Daoy (cell line): ENCODE measurements around the gene NENF. TPM values are rescaled to one million over a fixed set of nuclear protein-coding genes. Genes with fewer than 3 reads are reported as not detected.
A peak's percentile ranks its signal among the peaks of the same experiment; 100 is the strongest.
"Not testable (repeated sequence)": the region's sequence is repeated elsewhere in the genome, so short reads cannot be mapped to it uniquely, and the experiment has no call there.

Experiments used
- DNase-seq: peaks from one replicate; pipeline ENCODE4 v3.0.0-alpha.2; 2015; ENCODE audit warnings: low read depth
- total RNA-seq: library from RNA; depleted of rRNA; stranded (reverse); fragments of >200 nt; shearing (Covaris generic); gene quantifications from 2 replicates; pipeline ENCODE4 v1.2.3, GENCODE V29; 2014; rRNA removed

The NENF gene
- 77.8 and 85.5 TPM in 2 replicates for total RNA-seq

GRCh38 chr1:212432661-212433576 lies at the start of gene NENF:
Gene NENF (plus strand): TSS chr1:212432920. CDS start chr1:212432944, 24 bp downstream.
- DNase-seq, result peak; percentile 89

DNA sequence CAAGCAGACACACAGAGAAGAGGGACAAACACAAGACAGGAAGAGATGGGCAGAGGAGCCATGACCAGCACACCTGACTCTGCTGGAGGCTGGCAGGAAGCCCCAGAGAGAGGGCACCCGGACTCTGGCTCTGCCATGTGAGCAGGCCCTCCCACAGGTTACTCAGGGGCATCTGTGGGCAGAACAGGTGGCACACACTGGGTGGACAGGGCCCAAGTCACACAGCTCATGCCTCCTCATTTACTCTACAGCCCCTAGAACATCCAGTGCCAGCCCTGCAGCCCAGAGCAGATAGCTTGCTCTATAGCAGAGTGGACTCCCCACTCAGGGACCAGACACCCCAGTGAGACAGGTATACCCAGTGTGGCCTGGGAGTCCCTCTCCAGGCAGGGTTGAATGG lies 46.7 kb upstream of the NENF start:
- no peak for DNase-seq

DNA sequence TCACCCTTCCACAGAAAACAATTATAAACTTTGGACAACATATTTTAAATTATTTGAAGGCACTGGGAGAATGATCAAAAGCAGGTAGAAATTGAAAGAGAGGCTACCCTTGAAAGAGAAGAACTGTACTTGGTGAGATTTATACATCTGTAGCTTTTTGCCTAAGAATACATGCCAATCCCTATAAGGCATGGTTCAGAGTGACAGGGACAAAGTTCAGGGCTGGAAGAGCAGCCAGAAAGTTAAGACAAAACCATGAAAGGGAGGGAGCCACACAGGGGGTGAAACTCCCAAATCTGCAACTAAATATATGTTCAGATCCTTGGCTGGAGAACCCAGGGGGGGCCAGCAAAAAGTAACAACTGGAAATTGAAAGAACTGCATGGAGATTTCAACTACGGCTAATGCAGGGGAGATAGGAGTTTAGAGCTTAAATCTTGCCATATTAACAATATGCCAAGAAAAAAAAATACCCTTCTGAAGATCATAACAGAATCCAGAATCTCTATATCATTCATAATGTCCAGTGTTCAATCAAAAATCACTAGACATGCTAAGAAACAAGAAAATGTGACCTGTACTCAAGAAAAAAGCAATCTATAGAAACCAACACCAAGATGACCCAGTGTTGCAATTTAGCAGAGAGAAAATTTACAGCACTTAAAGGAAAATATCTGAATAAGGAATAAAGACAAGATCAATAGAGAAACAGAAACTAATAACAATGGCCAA lies 43.6 kb upstream of the NENF start:
- no peak for DNase-seq

DNA sequence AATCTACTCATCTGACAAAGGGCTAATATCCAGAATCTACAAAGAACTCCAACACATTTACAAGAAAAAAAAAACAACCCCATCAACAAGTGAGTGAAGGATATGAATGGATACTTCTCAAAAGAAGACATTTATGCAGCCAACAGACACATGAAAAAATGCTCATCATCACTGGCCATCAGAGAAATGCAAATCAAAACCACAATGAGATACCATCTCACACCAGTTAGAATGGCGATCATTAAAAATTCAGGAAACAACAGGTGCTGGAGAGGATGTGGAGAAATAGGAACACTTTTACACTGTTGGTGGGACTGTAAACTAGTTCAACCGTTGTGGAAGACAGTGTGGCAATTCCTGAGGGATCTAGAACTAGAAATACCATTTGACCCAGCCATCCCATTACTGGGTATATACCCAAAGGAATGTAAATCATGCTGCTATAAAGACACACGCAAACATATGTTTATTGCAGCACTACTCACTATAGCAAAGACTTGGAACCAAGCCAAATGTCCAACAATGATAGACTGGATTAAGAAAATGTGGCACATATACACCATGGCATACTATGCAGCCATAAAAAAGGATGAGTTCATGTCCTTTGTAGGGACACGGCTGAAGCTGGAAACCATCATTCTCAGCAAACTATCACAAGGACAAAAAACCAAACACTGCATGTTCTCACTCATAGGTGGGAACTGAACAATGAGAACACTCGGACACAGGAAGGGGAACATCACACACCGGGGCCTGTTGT lies 36.9 kb upstream of the NENF start:
- DNase-seq, result not testable (repeated sequence)

DNA sequence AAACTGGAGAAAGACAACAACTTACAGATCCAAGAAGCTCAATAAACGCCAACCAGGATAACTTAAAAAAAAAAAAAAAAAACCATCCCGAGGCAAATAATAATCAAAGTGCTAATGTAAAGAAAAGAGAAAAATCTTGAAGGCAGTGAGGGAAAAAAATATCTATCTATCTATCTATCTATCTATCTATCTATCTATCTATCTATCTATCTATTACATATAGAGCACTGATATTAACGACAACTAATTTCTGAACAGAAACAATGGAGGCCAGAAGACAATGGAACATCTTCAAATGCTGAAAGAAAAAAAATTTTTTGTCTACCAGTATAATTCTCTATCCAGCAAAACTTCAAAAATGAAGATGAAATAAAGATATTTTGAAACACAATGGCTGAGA lies 36.1 kb upstream of the NENF start:
- DNase-seq, result no peak

DNA sequence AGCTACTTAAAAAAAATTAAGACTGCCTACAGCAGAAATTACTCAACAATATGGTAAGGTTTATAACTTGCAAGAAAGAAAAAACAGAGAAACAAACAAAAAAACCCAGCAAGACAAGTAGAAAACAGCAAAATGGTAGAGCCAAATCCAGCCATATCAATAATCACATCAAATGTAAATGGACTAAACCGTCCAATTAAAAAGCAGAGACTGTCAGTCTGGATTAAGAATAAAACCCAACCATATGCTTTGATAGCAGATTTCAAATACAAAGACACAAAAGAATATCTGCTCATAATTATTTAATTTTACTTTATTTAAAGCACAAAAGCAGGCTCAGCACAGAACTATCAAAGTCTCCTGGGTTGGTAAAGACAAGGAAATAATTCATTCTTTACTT lies 35.5 kb upstream of the NENF start:
- no peak for DNase-seq

DNA sequence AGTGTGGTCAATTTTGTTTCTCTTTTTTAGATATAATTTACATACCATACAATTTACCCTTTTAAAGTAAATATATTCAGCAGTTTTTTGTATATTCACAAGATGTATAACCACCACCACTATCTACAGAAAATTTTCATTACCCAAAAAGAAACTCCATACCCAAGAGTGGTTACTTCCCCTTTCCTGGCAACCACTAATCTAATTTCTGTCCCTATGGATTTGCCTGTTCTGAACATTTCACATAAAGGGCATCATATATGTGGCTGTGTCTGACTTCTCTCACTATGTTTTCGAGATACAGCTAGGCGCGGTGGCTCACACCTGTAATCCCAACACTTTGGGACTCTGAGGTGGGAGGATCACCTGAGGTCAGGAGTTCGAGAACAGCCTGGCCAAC lies 31.7 kb upstream of the NENF start:
- DNase-seq, result no peak

GRCh38 chr1:212401838-212402582 lies 30.7 kb upstream of the NENF start:
- DNase-seq, result no peak

DNA sequence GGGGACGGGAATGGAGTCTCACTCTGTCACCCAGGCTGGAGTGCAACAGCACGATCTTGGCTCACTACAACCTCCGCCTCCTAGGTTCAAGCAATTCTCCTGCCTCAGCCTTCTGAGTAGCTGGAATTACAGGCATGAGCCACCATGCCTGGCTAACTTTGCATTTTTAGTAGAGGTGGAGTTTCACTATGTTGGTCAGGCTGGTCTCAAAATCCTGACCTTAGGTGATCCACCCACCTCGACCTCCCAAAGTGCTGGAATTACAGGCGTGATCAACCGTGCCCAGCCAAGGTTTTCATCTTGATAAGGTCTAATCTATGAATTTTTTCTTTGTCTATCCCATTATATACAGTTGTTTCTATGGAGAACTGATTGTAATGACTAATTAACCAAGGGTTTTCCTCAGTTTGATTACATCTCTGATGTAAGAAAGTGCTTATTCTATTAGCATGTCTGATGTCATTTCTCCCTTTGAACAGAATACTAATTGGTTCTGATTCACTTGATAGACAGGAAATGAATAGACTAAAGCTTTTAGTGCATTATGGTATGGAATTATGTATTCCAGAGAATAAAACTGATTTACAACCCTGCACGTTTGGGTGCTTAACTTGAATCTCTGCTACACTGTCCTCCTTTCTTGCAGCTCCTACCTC lies 29.9 kb upstream of the NENF start:
- no peak for DNase-seq

DNA sequence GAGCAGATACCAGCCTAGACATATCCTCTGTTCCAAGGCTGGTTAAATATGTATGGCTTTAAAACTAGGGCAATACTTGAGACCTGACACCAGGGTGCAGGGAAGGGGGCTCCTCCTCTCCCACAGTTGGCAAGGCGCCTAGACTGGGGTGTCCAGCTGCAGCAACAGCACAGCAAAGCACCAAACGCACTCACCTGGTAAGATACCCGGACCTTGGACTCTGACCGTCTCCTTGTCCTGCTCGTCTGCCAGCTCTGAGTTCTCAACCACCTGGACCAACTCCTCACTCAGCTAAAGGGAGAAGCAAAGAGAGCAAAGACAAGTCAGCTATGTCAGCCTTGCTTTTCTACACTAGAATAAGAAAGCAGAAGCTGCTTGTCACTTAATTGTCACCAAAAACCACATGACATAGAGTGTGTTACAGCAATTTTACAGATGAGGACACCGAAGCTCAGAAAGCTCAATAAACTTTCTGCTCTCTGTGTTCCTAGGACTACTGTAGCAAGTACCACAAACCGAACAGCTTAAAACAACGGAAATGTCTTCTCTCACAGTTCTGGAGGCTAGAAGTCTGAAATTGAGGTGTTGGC lies 22.4 kb upstream of the NENF start:
- DNase-seq, result no peak

- no peak for DNase-seq
Measured at GRCh38 chr1:212412374-212412773, 20.3 kb upstream of the NENF start.

- no peak for DNase-seq
Measured at GRCh38 chr1:212413902-212414327, 18.8 kb upstream of the NENF start.

DNA sequence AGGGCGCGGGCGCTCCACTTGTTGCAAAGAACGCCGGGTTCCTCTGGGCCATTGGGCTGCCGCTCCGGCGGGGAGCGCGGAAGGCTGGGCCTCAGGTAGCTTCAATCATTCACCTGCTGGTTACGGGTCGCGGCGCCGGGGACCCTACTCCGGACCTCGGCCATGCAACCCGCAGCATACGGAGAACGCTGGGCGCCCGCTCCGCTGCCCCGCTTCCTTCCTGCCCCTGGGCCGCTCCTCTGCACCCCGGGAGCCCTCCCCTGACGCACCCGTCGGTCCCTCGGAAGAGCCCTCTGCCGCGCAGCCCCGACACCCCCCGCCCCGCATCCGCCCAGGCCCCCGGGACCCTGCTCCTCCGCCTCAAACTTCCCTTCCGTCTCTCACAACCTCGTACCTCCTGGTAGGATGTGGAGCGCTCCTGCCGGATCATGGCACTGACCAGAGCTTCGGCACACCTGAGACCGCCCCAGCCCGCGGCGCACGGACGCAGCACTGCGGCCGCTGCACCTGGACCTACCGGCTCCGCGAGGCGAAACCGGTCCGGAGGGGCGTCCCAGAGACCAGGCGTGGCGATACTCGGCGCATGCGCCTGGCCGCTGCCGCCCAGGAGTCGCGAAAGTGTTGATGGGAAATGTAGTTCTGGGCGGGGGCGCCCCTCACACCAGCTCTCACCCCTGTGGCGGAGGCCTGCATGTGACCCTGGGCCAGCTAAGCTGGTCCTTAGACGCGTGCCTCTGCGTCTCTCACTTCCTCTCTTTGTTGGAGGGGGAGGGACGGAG lies 18.2 kb upstream of the NENF start, which contains the start of gene PACC1:
PACC1 (minus strand) TSS at position 559 of the 779 bp plus-strand sequence; CDS start at position 430, 129 bp downstream.
- peak; percentile 94 for DNase-seq

- DNase-seq, result no peak
Measured at GRCh38 chr1:212415107-212415841, 17.4 kb upstream of the NENF start.

DNA sequence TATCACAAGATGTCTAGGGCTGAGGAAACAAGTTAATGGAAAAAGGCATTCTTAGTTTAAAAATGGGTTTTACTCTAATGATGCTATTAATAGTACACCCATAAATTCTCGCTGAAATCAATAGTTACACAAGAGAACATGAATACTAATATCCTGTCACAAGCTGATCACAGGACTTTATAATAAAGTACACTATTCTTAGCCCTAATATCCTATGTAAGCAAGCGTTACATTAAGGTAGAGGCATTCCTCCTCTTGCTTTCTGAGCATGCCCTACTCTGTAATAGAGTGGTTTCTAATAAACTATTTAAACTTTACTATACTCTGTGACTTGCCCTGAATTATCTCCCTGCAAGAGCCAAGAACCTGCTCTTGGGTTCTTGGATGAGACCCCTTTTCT lies 11.6 kb upstream of the NENF start:
- DNase-seq, result no peak

DNA sequence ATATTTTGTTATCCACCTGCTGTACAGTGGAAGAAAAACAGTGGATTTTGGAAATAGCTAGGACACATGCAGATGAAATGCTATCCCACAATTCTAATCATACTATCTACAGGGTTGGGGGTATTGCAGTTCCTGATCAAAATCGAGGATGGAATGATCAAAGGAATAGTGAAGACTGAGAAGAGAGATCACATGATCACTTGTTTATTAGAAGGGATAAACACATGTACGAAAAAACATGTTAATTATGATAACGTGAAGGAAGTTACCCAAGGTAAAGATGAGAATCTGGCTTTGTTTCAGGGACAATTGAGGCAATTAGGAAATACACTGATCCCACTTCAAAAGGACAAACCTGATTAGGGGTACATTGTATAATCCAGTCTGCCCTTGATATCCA lies 8.8 kb upstream of the NENF start:
- no peak for DNase-seq

GRCh38 chr1:212428496-212428895 lies 4.2 kb upstream of the NENF start:
- no peak for DNase-seq

- no peak for DNase-seq
Measured at GRCh38 chr1:212430416-212430815, 2.3 kb upstream of the NENF start.

DNA sequence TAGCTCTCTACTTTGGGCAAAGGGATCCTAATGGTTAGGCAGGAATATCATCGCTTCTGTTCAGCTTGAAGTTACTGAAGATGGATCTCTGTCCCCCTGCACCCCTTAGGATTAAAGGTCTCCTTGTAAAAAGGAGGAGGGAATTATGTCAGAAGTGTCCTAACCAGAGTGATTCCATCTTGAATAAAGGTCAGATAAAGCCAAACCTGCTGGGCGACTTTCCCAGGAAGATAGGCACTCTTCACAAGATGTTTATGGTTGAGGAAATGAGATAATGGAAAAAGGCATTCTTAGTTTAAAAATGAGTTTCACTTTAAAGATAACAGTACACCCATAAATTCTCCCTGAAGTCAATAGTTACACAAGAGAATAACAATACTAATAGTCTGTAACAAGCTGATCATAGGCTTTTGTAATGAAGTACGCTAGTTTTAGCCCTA lies 1.7 kb upstream of the NENF start:
- DNase-seq, result no peak
